ENCODE results near the gene CREB1.
"Not testable (repeated sequence)": the region's sequence is repeated elsewhere in the genome, so short reads cannot be mapped to it uniquely, and the experiment has no call there.

CREB1 gene

DNA sequence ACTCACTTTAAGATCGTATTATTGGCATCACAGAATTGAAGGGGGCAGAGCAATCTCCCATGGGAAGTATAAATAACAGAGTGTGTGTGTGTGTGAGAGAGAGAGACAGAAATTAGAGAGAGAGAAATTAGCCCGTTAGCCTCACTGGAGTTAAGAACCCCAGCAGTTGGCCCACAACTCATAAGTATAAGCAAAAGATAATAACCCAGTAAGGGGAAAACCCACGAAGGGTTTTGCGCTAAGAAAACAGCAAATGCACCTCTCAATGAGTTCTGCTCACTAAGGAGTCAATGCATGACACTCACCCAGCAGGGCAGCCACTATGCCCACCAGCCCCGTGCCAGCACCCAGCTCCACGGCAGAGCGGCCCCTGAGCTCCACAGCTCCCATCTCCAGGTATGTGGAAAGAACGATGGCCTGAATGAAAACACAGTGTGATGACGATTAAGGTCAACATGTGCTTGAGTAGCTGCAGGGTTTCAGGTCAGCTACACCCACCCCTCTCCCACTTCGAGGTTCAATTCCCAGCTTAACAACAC, 91.8 kb downstream of the CREB1 start:
- DNase-seq, result no peak

DNA sequence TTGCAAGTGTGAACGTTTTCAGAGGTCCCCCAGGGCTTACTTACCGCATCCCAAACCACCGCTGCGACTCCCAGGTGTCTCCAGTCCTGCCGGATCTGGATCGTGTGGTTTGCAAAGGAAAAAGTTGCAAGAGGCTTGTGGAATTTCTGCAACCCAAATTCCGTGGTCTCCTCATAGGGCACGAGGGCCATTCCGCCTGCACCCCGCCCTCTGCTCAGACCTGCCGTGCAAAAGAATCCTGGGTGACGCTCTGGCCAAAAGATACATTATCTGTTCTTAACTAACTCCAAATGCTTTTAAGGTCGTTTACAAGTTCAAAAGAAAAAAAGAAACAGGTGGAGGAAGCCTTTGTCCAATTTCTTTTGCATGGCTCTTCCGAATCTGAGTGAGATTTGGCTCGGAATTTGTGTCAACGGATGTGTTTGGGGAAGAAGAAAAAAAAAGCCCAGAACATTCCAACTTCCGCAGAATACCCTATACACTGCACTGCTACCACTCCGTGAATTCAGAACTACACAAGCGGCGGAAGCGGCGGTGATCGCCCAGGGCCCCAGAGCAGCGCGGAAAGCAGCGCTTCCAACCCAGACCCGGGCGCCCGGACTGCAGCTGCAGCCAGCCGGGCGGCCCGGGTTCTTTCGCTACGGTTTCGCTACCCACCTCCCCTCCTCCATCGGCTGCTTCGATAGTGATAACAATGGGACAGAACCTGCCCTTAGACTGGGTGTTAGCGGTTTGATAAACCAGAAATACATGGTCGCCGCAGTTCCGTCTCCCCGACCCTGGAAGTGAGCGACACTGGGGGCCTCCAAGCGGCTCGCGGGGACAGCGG, 94.6 kb downstream of the CREB1 start:
- peak; percentile 76 for DNase-seq

GRCh38 chr2:207625014-207625907, 95.5 kb downstream of the CREB1 start, which contains the start of gene METTL21A:
Gene METTL21A (minus strand): TSS chr2:207625394. CDS start chr2:207624375, 1,019 bp downstream.
- peak; percentile 96 for DNase-seq

DNA sequence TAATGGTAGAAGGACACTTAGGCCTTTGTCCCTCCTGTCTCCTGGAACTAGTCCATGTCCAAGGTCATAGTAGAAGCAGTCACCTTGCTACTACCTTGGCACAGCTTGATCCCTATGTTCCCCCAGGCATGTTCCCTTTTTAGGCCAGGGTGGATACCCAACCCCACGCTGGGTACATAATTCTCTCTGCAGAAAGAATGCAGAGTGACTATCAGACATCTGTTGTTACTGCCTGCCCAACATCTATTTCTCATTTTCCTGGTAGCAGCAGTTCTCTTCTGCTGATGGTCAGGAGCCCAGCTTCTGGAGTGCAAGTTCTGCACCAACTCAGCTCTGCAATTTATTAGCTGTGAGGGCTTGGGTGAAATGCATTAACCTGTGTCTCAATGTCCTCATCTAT, 99.8 kb downstream of the CREB1 start:
- no peak for DNase-seq

- no peak for DNase-seq
Measured at GRCh38 chr2:207630491-207630890, 100.7 kb downstream of the CREB1 start.

GRCh38 chr2:207632575-207633493, 103.1 kb downstream of the CREB1 start:
- DNase-seq, result no peak

DNA sequence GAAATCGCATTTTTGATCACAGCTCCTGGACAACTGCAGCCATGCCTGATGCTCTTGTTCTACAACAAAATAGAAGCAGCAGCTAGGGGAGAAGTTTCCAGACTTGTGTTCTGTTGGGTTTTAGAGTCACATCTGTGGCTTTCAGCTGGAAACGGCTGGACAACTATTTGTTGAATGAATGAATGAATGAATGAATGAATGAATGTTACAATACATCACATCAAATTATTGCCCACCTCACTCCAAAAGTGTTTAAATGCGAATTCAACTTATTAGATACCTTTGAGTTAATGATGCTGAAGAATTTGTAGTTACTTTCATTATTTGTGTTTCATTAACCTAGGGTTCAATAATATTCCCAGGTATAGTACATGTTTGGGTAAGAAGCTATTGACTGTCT, 103.9 kb downstream of the CREB1 start:
- no peak for DNase-seq

DNA sequence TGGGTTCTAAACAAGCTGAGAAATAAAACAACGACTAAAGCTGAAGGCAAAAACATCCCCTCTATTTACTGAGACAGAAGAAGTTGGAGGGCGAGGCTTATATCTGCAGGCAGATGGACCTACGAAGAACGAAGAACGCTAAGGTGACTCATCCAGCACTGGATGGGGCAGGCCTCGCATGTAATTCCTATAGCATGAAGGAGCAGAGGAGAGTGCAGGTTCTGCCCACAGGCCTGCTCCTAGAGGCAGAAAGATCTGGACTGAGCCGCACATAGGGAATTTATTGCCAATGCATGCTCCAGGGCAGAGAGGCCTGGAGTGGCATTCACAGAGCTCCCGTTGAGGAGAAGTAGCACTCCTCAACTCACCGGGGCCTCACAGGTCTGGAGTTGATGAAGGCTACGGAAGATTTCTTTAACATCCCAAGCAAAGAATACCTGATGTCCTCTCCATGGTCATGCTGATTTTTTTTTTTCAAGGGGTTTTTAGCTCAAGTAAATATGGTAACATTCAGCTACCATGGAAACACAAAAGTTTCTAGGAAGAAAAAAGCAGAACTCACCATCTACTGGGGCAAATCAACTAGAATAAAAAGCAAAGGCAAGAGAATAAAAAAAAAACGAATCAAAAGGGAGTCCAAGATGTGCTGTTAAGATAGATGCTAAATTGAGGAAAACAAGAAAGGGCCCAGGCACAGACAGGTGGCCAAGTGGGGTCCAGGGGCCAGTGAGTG, 105.9 kb downstream of the CREB1 start:
- no peak for DNase-seq

- not testable (repeated sequence) for DNase-seq
Measured at GRCh38 chr2:207639288-207639687, 109.5 kb downstream of the CREB1 start.

GRCh38 chr2:207640160-207640559, 110.4 kb downstream of the CREB1 start:
- DNase-seq, result no peak

DNA sequence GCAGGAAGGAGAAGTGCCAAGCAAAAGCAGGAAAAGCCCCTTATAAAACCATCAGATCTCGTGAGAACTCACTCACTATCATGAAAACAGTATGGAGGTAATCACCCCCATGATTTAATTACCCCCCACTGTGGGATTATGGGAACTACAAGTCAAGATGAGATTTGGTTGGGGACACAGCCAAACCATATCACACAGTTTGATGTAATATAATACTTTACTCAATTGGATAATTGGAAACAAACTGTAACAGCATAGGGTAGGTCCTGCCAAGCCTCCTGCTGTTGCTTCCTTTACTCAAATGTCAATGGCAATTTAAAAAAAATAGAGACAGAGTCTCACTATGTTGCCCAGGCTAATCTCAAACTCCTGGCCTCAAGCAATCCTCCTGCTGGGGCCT, 110.9 kb downstream of the CREB1 start:
- no peak for DNase-seq

DNA sequence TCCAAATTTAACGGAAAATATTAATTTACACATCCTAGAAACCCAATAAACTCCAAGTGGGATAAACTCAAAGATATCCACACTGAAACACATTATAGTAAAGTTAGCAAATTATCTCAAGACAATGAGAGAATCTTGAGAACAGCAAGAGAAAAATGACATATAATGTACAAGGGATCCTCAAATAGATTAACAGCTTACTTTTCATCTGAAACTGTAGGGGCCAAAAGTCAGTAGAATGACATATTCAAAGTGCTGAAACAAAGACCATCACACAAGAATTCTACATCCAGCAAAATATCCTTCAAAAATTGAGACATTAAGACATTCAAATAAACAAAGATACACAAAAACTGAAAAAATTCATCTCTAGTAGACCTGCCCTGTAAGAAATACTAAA, 114.1 kb downstream of the CREB1 start:
- no peak for DNase-seq

- DNase-seq, result not testable (repeated sequence)
Measured at GRCh38 chr2:207646582-207646981, 116.8 kb downstream of the CREB1 start.

All from CD4-positive, alpha-beta T cell treated with Interleukin-6 for 4 hours (primary cell).